ENCODE results near the gene CEP57. TPM values are rescaled to one million over a fixed set of nuclear protein-coding genes. Genes with fewer than 3 reads are reported as not detected.

The CEP57 gene
- polyA plus RNA-seq, 1 experiment: 18.3 TPM

DNA sequence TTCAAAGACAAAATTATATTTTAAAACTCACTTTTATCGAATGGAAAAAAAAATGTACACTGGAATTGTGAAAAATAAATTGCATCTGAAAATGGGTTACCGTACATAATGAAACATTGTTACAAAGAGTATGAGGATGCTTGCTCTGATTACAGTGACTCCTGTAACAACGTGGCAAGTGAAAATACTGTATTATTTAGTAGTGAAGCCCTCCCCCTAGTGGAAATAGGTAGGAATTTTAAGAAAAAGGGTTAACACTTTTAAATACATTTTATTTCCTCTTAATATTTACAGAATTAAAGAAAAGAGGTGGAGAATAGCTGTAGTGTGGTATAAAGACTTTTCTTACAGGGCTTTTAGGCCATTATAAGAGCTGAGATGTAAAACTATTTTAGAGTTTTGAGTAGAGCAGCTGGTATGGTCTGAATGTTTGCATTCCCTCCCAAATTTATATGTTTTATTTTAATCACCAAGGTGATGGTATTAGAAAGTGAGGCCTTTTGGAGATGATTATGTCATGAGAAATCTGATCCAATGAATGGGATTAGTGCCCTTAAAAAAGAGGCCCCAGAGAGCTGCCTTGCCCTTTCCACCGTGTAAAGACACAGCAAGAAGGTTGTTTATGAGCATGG lies 25.9 kb upstream of the CEP57 start:
- DNase-seq (ENCODE audit: low read depth): no peak
- ChIA-PET CTCF (interaction anchor here (0.7 to 10.1 kb wide), 12 partner anchors 9 to 697 kb away, joined by 3 to 163 read pairs (median 4); partner anchors contain the start of gene SRSF8), POLR2A (no interaction called here)
- H3K4me3 ChIP-seq (ENCODE audit: low read depth, low read length): no peak overlapping the region
- TF ChIP-seq, protein P1, sequence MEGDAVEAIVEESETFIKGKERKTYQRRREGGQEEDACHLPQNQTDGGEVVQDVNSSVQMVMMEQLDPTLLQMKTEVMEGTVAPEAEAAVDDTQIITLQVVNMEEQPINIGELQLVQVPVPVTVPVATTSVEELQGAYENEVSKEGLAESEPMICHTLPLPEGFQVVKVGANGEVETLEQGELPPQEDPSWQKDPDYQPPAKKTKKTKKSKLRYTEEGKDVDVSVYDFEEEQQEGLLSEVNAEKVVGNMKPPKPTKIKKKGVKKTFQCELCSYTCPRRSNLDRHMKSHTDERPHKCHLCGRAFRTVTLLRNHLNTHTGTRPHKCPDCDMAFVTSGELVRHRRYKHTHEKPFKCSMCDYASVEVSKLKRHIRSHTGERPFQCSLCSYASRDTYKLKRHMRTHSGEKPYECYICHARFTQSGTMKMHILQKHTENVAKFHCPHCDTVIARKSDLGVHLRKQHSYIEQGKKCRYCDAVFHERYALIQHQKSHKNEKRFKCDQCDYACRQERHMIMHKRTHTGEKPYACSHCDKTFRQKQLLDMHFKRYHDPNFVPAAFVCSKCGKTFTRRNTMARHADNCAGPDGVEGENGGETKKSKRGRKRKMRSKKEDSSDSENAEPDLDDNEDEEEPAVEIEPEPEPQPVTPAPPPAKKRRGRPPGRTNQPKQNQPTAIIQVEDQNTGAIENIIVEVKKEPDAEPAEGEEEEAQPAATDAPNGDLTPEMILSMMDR (IDR thresholded peaks at IDR 0.05; ENCODE audit: insufficient read depth, low read depth, low read length): peak; percentile 58
- H3K36me3 ChIP-seq (ENCODE audit: control insufficient read depth, insufficient read depth, low read length): no peaks in the 10 kb centered on the region
- H3K27me3 ChIP-seq (ENCODE audit: control insufficient read depth, insufficient read depth, low read length): peaks cover 6% of the 10 kb centered on the region

- Histone ChIP-seq H3K36me3 (ENCODE audit: control insufficient read depth, insufficient read depth, low read length) (no peaks in the 10 kb centered on the region), H3K4me3 (ENCODE audit: low read depth, low read length) (no peak overlapping the region), H3K27me3 (ENCODE audit: control insufficient read depth, insufficient read depth, low read length) (no peaks in the 10 kb centered on the region)
- TF ChIP-seq, protein P1 (IDR thresholded peaks at IDR 0.05; ENCODE audit: insufficient read depth, low read depth, low read length): no peak
- no peak for DNase-seq (ENCODE audit: low read depth)
- POLR2A ChIA-PET: no interaction called here
- CTCF ChIA-PET: interaction anchor here (1.3 to 10.1 kb wide), 3 partner anchors 614 to 699 kb away, joined by 4 to 163 read pairs (median 10); no protein-coding TSS in a partner anchor
Measured at GRCh38 chr11:95766701-95767100, 23.6 kb upstream of the CEP57 start.

- no peak for DNase-seq (ENCODE audit: low read depth)
- ChIA-PET CTCF (interaction anchor here (0.6 to 10.1 kb wide), 5 partner anchors 13 to 698 kb away, joined by 3 to 163 read pairs (median 3); no protein-coding TSS in a partner anchor), POLR2A (no interaction called here)
Measured at GRCh38 chr11:95767498-95767897, 22.8 kb upstream of the CEP57 start.

DNA sequence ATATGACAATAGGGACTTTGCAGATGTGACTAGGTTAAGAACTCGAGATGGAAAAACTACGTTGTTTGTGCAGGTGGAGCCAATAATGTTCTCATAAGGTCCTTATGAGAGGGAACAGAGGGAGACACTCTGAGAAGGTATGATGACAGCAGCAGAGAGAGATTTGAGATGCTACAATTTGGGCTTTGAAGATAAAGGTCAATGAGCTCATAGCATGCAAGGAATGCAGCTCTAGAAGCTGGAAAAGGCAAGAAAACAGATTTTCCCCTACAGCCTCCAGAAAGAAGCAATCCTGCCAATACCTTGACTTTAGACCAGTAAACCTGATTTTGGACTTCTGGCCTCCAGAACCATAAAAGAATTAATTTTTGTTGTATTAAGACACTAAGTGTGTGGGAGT lies 21.8 kb upstream of the CEP57 start:
- ChIA-PET POLR2A (no interaction called here), CTCF (interaction anchor here (1.2 to 10.1 kb wide), 4 partner anchors 9 to 699 kb away, joined by 3 to 163 read pairs (median 7); no protein-coding TSS in a partner anchor)
- TF ChIP-seq, protein P1 (IDR thresholded peaks at IDR 0.05; ENCODE audit: insufficient read depth, low read depth, low read length): no peak
- no peak for DNase-seq (ENCODE audit: low read depth)
- Histone ChIP-seq H3K4me3 (ENCODE audit: low read depth, low read length) (no peak overlapping the region), H3K36me3 (ENCODE audit: control insufficient read depth, insufficient read depth, low read length) (no peaks in the 10 kb centered on the region), H3K27me3 (ENCODE audit: control insufficient read depth, insufficient read depth, low read length) (no peaks in the 10 kb centered on the region)

More at GRCh38 chr11:95767498-95767897, 22.8 kb upstream of the CEP57 start:
- TF ChIP-seq, protein P1 (IDR thresholded peaks at IDR 0.05; ENCODE audit: insufficient read depth, low read depth, low read length): no peak
- Histone ChIP-seq H3K4me3 (ENCODE audit: low read depth, low read length) (no peak overlapping the region), H3K36me3 (ENCODE audit: control insufficient read depth, insufficient read depth, low read length) (no peaks in the 10 kb centered on the region), H3K27me3 (ENCODE audit: control insufficient read depth, insufficient read depth, low read length) (no peaks in the 10 kb centered on the region)

DNA sequence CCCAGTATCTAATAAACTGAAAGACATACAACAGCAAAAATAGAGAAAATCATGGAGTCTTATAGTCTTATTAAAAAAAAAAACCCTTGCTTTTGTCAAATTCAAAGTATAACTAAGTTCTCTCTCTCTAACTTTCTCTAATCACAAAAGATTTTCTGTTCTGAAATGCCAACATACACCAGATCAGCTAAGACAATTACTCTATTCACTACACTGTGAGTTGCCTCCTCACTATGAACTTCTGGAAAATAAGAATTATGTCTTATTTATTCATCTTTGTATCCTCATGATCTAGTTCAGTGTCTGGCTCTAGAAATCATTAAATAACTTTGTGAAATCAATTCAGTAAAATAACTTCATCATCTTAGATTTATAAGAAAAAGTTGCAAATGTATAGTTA lies 13.4 kb upstream of the CEP57 start:
- TF ChIP-seq, protein P1 (IDR thresholded peaks at IDR 0.05; ENCODE audit: insufficient read depth, low read depth, low read length): no peak
- Histone ChIP-seq H3K36me3 (ENCODE audit: control insufficient read depth, insufficient read depth, low read length) (peaks cover 1% of the 10 kb centered on the region), H3K27me3 (ENCODE audit: control insufficient read depth, insufficient read depth, low read length) (no peaks in the 10 kb centered on the region), H3K4me3 (ENCODE audit: low read depth, low read length) (no peak overlapping the region)
- ChIA-PET CTCF (interaction anchor here (1.7 kb wide), 1 partner anchor 8 kb away, joined by 4 read pairs; no protein-coding TSS in a partner anchor), POLR2A (no interaction called here)
- no peak for DNase-seq (ENCODE audit: low read depth)

Measured in BJ (cell line).